ENCODE measurements around the gene NPIPB8.
"Not testable (repeated sequence)": the region's sequence is repeated elsewhere in the genome, so short reads cannot be mapped to it uniquely, and the experiment has no call there.

Gene NPIPB8

DNA sequence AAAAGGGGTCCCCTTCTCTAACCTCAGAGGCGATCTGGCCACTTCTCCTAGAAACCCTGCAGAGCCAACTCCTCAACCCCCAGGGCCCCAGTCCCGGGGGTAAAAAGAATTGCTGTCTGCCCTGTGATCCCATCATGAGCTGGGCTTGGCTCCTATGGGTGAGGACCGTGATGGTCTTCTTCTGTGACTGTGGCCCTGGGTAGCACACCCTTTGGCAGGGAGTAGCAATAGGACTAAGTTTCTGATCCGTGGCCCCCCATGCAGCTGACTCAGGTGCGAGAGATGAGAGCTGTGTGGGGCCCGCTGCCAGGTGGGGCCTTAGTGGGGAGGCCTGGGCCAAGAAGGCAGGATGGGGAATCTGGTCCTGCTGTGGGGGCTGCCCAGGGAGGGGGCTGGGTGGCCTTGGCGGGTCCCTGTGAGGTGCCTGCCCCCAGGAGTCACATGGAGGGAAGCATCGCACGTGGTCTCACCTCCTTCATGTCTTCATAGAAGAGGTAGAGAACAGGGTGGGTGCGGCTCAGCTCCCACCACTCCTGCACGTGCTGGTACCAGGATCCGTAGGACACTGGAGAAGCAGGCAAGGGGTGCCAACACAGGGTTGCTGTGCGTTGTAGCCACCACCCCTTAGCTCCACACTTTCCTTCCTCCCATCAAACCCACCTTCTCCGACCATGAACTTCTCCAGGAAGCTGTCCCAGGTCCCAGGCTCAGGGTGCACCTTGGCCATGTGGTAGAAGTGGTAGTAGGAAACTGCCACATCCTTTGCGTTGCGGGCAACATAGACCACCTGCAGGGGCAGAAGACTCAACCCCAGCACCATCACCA, 31.4 kb upstream of the NPIPB8 start:
- DNase-seq (ENCODE audit: low spot score) = no peak

DNA sequence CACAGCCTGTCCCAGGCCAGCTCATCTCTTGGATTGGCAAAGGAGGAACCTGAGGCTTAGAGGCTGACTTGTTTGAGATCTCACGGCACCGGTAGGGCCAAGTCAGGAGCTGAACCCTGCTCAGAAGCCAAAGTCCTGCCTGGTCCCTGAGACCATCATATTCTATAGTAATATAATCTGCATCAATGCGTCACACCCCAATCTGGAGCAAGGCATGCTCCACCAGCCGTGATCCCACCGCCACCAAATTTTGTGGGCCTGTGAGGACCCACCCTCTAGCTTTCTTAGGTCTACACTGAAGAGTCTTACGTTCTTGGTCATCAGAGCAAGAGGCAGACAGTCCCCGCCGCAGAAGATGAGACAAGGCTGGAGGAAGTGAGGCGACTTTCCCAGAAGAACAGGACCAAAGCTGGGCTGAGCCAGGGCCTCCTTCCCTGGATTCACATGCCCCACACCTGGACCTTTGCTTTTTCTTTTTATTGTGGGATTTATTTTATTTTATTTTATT, 30.7 kb upstream of the NPIPB8 start:
- DNase-seq (ENCODE audit: low spot score) = no peak

DNA sequence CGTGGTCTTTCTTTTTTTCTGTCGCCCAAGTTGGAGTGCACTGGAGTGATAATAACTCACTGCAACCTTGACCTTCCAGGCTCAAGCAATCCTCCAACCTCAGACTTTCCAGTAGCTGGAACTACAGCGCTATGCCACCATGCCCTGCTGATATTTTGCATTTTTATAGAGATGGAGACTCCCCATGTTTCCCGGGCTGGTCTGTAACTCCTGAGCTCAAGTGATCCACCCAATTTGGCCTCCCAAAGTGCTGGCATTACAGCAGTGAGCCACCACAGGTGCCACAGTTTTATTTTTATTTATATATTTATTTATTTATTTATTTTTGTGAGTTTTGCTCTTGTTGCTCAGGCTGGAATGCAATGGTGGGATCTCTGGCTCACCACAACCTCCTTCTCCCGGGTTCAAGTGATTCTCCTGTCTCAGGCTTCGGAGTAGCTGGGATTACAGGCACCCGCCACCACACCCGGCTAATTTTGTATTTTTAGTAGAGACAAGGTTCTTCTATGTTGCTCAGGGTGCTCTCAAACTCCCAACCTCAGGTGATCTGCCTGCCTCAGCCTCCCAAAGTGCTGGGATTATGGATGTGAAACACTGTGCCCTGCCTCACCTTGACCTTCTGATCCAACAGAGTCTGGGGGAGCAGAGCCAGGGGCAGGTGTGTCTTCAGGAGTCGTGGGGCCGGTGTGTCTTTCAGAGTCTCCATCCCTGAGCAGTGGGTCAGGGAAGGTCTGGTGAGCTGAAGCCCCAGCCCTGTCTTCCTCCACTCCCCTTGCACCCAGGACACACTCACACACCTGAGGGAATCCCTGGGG, 30.0 kb upstream of the NPIPB8 start:
- not testable (repeated sequence) for DNase-seq (ENCODE audit: low spot score)

DNA sequence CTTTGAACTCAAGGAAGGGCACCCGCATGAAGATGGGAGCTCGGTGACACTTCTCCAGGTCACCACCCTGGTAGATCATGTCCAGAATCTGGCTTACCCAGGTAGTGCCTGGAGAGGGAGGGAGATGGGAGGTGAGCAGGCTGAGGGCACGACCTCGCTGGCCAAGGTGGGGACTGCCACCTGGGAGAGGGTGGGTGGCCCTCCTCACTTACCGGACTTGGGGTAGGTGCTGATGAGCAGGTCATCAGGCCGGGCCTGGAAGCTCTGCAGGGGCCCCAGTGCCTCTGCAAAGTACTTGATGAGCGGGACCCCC, 29.4 kb upstream of the NPIPB8 start:
- DNase-seq (ENCODE audit: low spot score) = not testable (repeated sequence)

DNA sequence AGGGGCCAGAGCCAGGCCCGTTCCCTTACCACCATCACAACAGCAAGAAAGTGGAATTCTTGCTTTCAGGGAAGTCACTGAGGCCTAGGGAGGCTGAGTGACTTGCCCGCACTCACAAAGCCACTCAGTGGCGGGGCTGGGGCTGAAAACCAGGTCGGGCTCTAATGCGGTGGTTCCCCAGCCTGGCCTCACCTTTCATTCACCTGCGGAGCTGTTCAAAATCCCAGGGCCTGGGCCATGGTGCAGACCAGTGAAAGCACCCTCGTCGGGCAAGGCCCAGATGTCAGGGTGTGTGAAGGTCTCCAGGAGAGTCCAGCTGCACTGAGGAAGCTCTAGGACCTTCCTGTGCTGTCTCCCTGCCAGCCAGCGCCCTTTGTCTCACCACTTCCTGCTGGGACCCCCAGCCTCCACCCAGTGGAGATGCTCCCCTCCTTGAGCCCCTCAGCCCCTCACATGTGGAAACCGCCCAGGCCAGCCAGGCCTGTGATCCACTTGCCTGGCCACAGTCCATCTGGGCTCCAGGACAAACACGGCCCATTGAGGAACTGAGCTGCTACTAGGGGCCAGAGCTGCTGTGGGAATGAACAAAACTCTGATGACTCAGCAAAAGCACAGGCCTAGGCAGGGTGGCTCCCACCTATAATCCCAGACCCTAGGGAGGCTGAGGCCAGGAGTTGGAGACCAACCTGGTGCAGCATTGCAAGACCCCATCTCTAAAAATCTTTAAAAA, 28.8 kb upstream of the NPIPB8 start:
- DNase-seq (ENCODE audit: low spot score) = not testable (repeated sequence)

DNA sequence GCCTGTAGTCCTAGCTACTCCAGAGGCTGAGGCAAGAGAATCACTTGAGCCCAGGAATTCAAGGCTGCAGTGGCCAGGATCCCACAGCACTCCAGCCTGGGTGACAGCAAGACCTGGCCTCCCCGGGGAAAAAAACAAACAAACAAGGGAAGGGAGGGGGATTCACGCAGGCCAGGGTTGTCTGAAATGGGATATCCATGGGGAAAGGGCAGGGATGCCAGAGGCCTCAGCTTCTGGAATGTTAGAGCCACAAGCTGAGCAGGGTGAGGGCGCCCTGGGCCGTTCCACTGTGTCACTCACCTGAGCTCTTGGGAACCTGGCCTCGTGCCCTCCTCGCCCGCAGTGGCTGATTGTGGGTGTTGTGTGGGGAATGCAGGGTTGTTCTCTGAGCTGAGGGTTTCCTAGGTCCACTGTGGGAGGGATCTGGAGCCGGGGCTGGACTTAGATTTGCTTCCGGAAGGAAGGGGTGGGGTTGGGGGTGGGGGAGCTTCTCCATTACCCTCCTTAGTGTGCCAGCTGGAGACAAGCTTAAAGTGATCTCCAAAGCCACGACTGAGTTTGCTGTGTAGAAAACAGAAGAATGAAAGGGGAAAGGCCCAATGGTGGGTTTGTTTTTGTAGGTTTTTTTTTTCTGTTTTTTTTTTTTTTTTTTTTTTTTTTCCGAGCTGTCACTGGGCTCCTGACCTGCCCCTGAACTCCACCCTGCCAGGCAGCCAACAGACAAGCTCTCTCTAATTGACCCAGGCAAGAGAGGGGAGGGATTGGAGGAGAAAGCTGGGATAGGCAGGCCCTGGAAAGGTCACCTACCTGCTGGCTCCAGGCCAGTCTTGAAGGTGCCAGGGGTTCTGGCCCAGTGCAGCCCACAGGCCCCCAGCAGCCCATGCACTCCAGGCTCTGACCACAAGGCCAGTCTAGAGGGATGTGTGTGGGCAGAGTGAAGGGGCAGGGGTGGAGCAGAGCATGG, 28.0 kb upstream of the NPIPB8 start, which contains the start of gene SULT1A1:
Gene SULT1A1 (minus strand): TSS at position 414 of the 964 bp plus-strand sequence. CDS start 1,189 bp downstream, outside the sequence.
- no peak for DNase-seq (ENCODE audit: low spot score)

DNA sequence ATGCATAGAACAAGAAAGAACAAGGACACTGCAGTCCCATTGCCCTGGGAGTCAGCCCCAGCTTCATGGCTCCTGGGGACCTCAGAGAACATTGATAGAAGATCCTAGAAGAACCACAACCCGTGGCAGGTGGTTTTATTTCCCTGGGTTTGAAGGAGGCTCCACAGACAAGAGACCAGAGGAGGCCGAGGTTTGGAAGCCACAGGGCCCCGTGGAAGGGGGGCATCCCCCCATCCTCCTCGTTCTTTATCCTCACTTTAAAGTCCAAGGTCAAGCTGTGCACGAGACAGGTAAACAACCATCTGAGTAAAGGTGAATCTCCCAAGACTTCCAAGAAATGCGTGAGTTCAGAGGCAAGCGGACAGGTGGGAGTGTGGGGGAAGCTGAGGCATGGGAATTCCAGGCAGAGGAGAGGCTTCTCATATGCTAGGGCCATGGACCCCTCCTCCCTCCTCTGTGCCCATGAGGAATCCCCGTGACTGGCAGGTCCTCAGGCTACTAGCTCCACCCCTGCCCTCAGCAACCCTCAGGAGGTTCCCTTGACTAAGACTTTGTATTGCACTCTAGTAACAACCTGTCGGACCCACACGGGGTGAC, 27.2 kb upstream of the NPIPB8 start:
- no peak for DNase-seq (ENCODE audit: low spot score)

DNA sequence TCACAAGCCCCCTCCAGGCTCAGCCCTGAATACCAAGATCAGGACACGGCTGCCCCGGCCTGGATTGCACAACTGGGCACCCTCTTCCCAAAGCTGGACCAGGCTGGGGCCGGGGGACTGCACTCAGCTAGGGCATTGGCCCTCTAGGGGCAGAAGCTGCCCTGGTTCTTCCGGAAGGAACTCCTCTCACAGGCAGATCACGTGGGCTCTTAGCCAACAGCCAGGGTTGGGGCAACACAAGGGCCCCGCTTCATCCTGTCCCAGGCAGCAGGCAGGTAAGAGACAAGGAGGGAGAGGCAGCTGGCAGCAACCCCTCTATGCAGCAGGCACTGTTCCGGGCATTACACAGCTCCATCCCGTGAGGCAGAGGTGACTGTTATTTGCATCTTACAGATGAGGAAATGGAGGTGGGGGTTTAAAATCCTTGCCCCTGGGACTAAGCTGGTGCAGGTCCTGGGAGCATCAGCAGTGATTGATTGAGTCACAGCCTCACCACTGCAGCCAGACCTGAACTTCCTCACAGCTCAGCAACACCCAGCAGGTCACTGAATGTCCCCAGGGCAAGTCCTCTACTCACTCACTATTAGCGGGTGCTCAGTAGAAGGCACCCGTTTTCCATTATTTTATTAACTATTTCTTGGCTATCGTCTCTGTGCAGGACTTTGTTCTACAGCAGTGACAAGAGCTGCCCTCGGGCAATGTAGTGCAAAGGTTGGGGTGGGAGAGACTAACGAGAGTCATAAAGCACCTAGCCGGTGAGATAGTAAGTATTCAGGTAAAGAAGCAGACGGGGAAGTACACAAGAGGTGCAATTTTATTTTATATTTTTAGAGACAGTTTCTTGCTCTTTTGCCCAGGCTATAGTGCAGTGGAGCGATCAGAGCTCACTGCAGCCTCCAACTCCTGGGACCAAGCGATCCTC, 25.2 kb upstream of the NPIPB8 start:
- not testable (repeated sequence) for DNase-seq (ENCODE audit: low spot score)

DNA sequence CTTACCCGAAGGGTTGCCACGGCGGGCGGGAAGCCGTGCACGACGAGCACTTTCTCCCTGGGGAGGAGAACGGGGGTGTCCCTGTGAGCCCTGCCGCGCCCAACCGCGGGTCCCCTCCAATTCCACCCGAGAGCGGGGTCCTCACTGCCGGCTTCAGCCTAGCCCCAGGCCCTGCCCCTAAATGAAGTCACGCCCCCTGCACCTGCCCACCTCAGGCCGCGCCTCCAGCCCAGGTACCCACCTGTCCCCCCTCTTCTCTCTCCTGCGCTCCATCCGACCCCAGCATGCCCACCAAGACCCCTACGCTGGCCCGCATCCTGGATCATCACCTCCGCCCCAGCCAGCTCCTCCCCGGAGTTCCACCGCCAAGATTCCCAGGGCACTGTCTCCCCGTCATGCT, 24.0 kb upstream of the NPIPB8 start:
- not testable (repeated sequence) for DNase-seq (ENCODE audit: low spot score)

DNA sequence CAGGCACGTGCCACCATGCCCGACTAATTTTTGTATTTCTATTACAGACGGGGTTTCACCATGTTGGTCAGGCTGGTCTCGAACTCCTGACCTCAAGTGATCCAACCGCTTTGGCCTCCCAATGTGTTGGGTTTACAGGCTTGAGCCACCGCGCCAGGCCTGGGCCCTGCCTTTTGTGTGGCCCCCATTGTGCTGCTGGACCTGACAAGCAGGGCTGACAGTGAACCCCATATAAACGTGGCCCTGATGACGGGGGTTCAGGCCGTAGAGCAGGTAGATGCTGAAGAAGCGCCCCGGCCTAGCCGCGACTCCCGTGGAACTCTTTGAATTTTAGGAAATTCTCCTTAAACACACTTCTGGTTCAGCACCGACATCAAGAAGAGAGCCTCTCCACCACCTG, 23.3 kb upstream of the NPIPB8 start:
- not testable (repeated sequence) for DNase-seq (ENCODE audit: low spot score)

DNA sequence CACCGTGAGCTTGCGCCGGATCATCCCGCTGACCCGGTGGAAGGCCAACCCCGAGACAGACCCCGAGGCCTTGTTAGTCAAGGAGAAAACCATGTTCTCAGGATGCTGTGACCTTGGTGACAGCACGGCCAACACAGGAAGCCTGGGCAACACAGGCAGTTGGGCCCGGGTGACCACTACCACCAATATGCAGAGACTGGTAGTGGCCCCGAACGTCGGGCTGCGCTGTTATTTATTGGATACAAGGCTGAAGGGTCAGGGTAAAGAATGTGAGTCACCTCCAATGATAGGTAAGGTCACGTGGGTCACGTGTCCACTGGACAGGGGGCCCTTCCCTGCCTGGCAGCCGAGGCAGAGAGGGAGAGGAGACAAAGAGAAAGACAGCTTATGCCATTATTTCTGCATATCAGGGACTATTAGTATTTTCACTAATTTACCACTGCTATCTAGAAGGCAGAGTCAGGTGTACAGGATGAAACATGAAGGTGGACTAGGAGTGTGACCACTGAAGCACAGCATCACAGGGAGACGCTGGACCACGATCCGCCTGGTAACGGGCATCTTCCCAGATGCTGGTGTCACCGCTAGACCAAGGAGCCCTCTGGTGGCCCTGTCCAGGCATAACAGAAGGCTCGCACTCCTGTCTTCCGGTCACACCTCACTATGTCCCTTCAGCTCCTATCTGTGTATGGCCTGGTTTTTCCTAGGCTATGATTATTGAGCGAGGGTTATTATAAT, 22.2 kb upstream of the NPIPB8 start:
- peak; percentile 58 for DNase-seq (ENCODE audit: low spot score)

DNA sequence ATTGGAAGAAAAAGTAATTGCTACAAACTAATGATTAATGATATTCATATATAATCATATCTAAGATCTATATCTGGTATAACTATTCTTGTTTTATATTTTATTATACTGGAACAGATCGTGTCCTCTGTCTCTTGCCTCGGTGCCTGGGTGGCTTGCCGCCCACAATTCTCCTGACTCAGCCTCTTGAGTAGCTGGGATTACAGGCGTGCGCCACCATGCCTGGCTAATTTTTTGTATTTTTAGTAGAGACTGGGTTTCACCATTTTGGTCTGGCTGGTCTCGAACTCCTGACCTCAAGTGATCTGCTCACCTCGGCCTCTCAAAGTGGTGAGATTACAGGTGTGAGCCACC, 21.7 kb upstream of the NPIPB8 start:
- DNase-seq (ENCODE audit: low spot score) = not testable (repeated sequence)

DNA sequence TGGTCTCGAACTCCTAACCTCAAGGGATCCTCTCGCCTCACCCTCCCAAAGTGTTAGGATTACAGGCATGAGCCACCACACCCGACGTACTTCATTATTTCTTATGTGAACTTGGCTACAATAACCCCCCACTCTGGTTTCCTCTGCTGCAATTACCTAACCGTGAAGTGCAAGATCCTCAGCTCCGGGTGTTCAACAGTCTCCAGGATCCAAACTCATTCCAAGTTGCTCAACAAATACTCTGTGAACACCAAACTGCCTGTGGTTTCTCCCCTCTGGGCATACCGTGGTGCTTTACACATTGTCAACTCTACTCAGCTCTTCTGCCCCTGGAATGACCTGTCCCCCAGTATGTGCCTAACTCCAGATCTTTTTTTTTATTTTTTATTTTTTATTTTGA, 21.2 kb upstream of the NPIPB8 start:
- DNase-seq (ENCODE audit: low spot score) = no peak

DNA sequence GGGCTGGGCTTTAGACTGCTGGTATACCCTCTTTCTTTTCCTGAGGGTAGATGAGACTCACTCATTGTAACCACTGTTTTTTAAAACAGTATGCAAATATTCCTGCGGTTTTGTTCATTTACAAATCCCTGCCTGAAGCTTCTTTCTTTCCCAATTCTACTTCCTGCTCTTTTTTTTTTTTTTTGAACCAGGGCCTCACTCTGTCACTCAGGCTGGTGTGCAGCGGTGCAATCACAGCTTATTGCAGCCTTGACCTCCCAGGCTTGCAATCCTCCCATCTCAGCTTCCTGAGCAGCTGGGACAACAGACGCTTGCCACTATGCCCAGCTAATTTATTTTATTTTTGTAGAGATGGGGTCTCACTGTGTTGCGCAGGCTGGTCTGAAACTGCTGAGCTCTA, 20.0 kb upstream of the NPIPB8 start:
- DNase-seq (ENCODE audit: low spot score) = no peak

DNA sequence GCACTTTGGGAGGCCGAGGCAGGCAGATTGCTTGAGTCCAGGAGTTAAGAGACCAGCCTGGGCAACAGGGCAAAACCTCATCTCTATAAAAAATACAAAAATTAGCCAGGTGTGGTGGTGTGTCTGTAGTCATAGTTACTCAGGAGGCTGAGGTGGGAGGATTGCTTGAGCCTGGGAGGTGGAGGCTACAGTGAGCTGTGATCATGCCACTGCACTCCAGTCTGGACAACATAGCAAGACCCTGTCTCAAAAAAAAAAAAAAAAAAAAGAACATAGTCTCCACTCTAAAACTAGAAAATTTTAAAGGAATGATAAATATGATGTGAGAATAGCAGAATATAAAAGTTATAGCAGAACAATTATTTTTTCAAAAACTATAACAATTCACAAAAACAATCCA, 17.5 kb upstream of the NPIPB8 start:
- DNase-seq (ENCODE audit: low spot score) = not testable (repeated sequence)

DNA sequence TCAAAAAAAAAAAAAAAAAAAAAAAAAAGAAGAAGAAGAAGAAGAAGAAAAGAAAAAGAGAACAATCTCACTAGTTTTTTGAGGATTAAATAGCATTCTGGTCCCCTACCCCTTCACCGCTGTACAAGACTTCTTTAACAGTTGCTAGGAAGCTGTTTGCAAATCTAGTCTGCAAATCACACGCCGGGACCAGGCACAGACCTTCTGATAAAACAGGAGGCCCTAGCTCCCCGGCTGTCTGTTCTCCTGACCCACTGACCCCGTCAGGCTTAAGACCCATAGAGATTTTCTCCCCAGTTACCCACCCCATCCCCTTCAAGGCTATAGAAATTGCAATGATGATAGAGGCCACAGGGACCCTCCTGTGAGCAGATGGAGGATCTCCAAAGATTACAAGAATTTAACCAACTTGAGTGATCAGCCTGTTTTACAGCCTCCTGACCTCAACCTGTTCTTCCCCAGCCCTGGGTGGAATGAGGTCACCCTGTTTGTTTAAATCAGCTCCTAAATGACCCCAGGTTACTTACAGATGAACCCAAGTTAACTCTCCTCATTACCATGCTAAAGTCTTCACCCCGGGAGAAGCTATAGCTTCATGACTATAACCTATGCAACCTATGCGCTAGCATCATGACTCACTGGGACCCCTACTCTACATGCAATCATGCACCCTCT, 16.2 kb upstream of the NPIPB8 start:
- no peak for DNase-seq (ENCODE audit: low spot score)

DNA sequence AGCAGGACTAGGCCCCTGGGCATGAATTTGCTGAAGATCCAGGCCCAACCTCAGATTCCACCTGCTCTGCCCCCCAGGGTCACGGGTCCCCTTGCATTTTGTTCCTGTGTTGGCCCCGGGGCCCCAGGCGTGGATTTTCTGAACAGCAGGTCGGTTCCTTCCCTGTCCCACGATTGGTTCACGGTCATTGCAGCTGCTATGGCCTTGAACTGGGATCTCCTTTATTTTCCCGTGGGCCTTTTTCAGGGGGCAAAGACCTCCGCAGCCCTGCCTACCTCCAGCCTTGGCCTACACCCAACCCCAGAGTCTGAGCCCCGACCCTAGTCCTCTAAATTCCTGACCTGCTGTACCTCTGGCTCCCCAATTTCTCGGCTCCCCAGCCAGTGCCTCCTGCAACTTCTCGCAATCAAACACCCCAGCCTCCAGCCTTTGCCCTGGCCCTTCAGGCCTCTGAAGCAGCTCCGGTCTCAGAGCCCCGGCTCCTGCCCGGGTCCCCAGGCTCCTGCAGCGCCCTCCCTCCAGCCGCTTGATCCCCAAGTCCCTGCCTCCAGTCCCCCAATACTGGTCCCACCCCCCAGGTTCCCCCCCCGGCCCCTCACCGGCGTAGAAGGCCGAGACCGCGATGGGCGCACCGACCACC, 15.2 kb upstream of the NPIPB8 start:
- DNase-seq (ENCODE audit: low spot score) = not testable (repeated sequence)
